Cardiac muscle cell (in vitro differentiated cells and primary cell): ENCODE data around the gene ZW10. TPM values are rescaled to one million over a fixed set of nuclear protein-coding genes. Genes with fewer than 3 reads are reported as not detected.
"Not testable (repeated sequence)": the region's sequence is repeated elsewhere in the genome, so short reads cannot be mapped to it uniquely, and the experiment has no call there.

Source experiments
- DNase-seq, 2 donors: peaks; one replicate each; pipeline versions ENCODE4 v3.0.0 to v3.0.0-alpha.2; 2010 to 2017; ENCODE audit warnings: low read depth in 1 of 2, low spot score in 1 of 2
- H3K27ac ChIP-seq: fragments of 200-600 bp; sonication (generic); 2 replicates; pipeline ENCODE4 v1.5.1; 2016
- H3K27me3 ChIP-seq: fragments of 200-600 bp; sonication (generic); 2 replicates; pipeline ENCODE4 v1.6.0; 2016; ENCODE audit warnings: control low read depth
- H3K36me3 ChIP-seq: fragments of 200-600 bp; sonication (generic); 2 replicates; pipeline ENCODE4 v1.5.1; 2016; ENCODE audit warnings: control low read depth
- H3K4me1 ChIP-seq: fragments of 200-600 bp; sonication (generic); 2 replicates; pipeline ENCODE4 v1.8.1; 2017; ENCODE audit warnings: low read depth, mild to moderate bottlenecking, mixed run types
- H3K4me3 ChIP-seq: fragments of 200-600 bp; sonication (generic); 2 replicates; pipeline ENCODE4 v1.5.1; 2016; ENCODE audit warnings: mild to moderate bottlenecking
- H3K9me3 ChIP-seq: fragments of 200-600 bp; sonication (generic); 2 replicates; pipeline ENCODE4 v1.5.1; 2017; ENCODE audit warnings: low read depth, mild to moderate bottlenecking, control low read depth
- CTCF ChIP-seq: IDR thresholded peaks from 2 replicates; pipeline ENCODE4 v1.5.1; 2012; ENCODE audit warnings: low read depth, mild to moderate bottlenecking, low read length
- polyA plus RNA-seq: library from polyadenylated mRNA; unstranded; fragments of >200 nt; fragmentation: Nextera tagmentation; extraction: Ambion mirVana; gene quantifications from 2 replicates; pipeline ENCODE4 v1.2.1, GENCODE V29; 2016
- total RNA-seq: library from RNA; depleted of rRNA; stranded (reverse); fragments of >200 nt; gene quantifications from 2 replicates; pipeline ENCODE4 v1.2.3, GENCODE V29; 2016

The ZW10 gene
- total and polyA plus RNA-seq, 2 experiments from 2014 or later, result 9.3 to 14.7 TPM

DNA sequence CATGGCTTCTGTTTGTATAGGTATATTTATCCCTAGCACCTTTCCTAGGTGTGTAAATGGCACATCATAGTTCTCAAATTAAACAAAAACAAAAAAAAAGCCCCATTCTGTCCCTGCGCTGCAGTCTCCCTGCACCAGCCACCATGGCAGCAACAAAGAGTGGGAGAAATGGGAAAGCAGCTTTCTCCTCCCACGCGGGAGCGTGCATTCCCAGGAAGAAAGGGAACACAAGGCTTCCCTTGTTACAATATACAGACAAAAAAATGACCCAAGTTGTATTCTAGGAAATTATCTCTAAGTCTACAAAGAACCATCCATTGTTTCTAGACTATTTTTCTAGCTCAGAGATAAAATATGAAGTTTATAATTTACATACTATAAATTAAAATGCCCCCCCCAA lies 51.3 kb downstream of the ZW10 start:
- H3K4me3 ChIP-seq, result no peak overlapping the region
- TF ChIP-seq CTCF, result no peak
- no peaks in the 10 kb centered on the region for H3K36me3 ChIP-seq
- no peaks in the 10 kb centered on the region for H3K4me1 ChIP-seq
- no peak overlapping the region for H3K27ac ChIP-seq
- H3K9me3 ChIP-seq, result no peaks in the 10 kb centered on the region
- H3K27me3 ChIP-seq, result no peaks in the 10 kb centered on the region
- DNase-seq, result peak in 1 of 2 donors; percentile 31

- DNase-seq, result peak in 1 of 2 donors; percentile 82
- H3K27me3 ChIP-seq, result no peaks in the 10 kb centered on the region
- H3K27ac ChIP-seq, result no peak overlapping the region
- H3K4me3 ChIP-seq, result no peak overlapping the region
- no peak for TF ChIP-seq CTCF
- no peaks in the 10 kb centered on the region for H3K36me3 ChIP-seq
- H3K4me1 ChIP-seq, result no peaks in the 10 kb centered on the region
- H3K9me3 ChIP-seq, result no peaks in the 10 kb centered on the region
These were observed 51.9 kb downstream of the ZW10 start for GRCh38 chr11:113721462-113722066.

DNA sequence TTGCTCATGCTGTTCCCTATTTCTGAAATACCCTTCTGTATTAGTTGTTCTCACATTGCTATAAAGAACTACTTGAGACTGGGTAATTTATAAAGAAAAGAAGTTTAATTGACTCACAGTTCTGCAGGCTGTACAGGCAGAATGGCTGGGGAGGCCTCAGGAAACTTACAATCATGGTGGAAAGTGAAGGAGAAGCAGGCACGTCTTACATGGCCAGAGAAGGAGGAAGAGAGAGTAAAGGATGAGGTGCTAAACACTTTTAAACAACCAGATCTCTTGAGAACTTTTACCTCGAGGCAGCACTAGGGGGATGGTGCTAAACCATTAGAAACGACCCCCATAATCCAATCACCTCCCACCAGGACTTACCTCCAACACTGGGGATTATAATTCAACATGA lies 53.0 kb downstream of the ZW10 start:
- H3K4me3 ChIP-seq, H3K36me3 ChIP-seq, H3K9me3 ChIP-seq, H3K27me3 ChIP-seq, H3K27ac ChIP-seq, DNase-seq, H3K4me1 ChIP-seq: not testable (repeated sequence)

- H3K4me1 ChIP-seq, result no peaks in the 10 kb centered on the region
- no peak overlapping the region for H3K4me3 ChIP-seq
- H3K27ac ChIP-seq, result no peak overlapping the region
- no peaks in the 10 kb centered on the region for H3K27me3 ChIP-seq
- no peak for DNase-seq
- no peak for TF ChIP-seq CTCF
- H3K9me3 ChIP-seq, result no peaks in the 10 kb centered on the region
- H3K36me3 ChIP-seq, result no peaks in the 10 kb centered on the region
These were observed 57.4 kb downstream of the ZW10 start for GRCh38 chr11:113715882-113716625.

DNA sequence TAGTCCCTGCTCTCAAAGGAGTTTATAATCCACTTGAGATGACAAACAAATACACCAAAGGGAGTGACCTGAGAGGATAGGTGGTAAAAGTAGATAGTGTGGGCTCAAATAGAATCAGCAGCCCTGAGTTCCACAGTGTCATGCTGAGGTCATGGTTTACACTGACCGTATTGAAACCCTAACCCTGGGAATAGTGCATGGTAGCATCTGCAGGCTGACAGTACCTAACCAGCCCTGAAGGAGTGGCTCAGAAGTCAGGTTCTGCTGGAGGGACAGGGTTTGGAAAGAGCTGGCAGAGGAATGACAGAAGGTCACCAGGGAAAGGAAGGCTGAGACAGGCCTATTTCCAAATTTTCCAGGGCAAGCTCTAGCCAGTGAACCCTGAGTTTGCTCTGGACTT lies 58.2 kb downstream of the ZW10 start:
- Histone ChIP-seq H3K4me3 (no peak overlapping the region), H3K27me3 (no peaks in the 10 kb centered on the region), H3K36me3 (no peaks in the 10 kb centered on the region), H3K27ac (no peak overlapping the region), H3K4me1 (no peaks in the 10 kb centered on the region), H3K9me3 (no peaks in the 10 kb centered on the region)
- DNase-seq, result no peak
- TF ChIP-seq CTCF, result no peak

GRCh38 chr11:113710989-113711388 lies 62.5 kb downstream of the ZW10 start:
- Histone ChIP-seq H3K4me3 (no peak overlapping the region), H3K4me1 (no peaks in the 10 kb centered on the region), H3K27me3 (no peaks in the 10 kb centered on the region), H3K9me3 (no peaks in the 10 kb centered on the region), H3K27ac (no peak overlapping the region), H3K36me3 (no peaks in the 10 kb centered on the region)
- DNase-seq, result no peak
- no peak for TF ChIP-seq CTCF
